GM12872 (cell line): ENCODE results near the gene IL4I1.

ENCODE experiments used
- CTCF ChIP-seq: IDR thresholded peaks from 3 replicates; pipeline ENCODE4 v1.5.1; 2011; ENCODE audit warnings: low read depth, mild to moderate bottlenecking, low read length, moderate library complexity; ENCODE audit not compliant: insufficient read depth

Gene IL4I1

GRCh38 chr19:49929121-49929610 is 32.5 kb upstream of the IL4I1 start, which contains the start of the genes ATF5 and NUP62:
ATF5 (plus strand) TSS chr19:49929205; CDS start chr19:49930851, 1,646 bp downstream.
NUP62 (minus strand) TSS chr19:49929504; CDS start chr19:49909807, 19,697 bp downstream.
- TF ChIP-seq CTCF: no peak

- TF ChIP-seq CTCF: no peak
Measured at GRCh38 chr19:49927526-49928264, 31.0 kb upstream of the IL4I1 start.

- no peak for TF ChIP-seq CTCF
Measured at GRCh38 chr19:49926515-49926914, 29.8 kb upstream of the IL4I1 start.

GRCh38 chr19:49925486-49925885 is 28.8 kb upstream of the IL4I1 start:
- TF ChIP-seq CTCF: no peak

- no peak for TF ChIP-seq CTCF
Measured at GRCh38 chr19:49924004-49924880, 27.6 kb upstream of the IL4I1 start.

GRCh38 chr19:49923055-49924003 is 26.6 kb upstream of the IL4I1 start:
- no peak for TF ChIP-seq CTCF
